Bronchial epithelial cell (primary cell): ENCODE results near the gene CST11. TPM values are rescaled to one million over a fixed set of nuclear protein-coding genes. Genes with fewer than 3 reads are reported as not detected.

Experiments used
- DNase-seq: peaks from one replicate; pipeline ENCODE4 v3.0.0-alpha.2; 2010; ENCODE audit warnings: low read depth
- FAIRE-seq: peaks from 2 replicates; lab custom pipeline; 2011; peaks lifted over from hg19 to GRCh38; lab: Jason Lieb, UNC
- H3K27me3 ChIP-seq: 2 replicates; pipeline ENCODE4 v1.5.1; 2011; ENCODE audit warnings: low read length; ENCODE audit not compliant: control insufficient read depth, insufficient read depth
- H3K36me3 ChIP-seq: 2 replicates; pipeline ENCODE4 v1.5.1; 2011; ENCODE audit warnings: low read length; ENCODE audit not compliant: control insufficient read depth, insufficient read depth
- H3K4me3 ChIP-seq: 2 replicates; pipeline ENCODE4 v1.5.1; 2011; ENCODE audit warnings: mild to moderate bottlenecking, low read depth, low read length, control low read depth
- CTCF ChIP-seq: IDR thresholded peaks from 2 replicates; pipeline ENCODE4 v1.5.1; 2011; ENCODE audit warnings: mild to moderate bottlenecking, moderate library complexity, low read length, control low read depth, inconsistent platforms; ENCODE audit not compliant: insufficient read depth, severe bottlenecking
- total RNA-seq: library from RNA; depleted of rRNA; stranded (reverse); fragments of >200 nt; gene quantifications from 2 replicates; pipeline ENCODE4 v1.2.1, GENCODE V29; 2014

The CST11 gene
- total RNA-seq, 1 donor from 2014 or later, result not detected

- FAIRE-seq (peak; percentile 97), DNase-seq (peak; percentile 85)
- no peak for TF ChIP-seq CTCF
- H3K36me3 ChIP-seq, result peaks cover 5% of the 10 kb centered on the region
- no peaks in the 10 kb centered on the region for H3K27me3 ChIP-seq
- H3K4me3 ChIP-seq, result no peak overlapping the region
Observed at GRCh38 chr20:23404196-23404595, 48.5 kb downstream of the CST11 start.

GRCh38 chr20:23403751-23404150 lies 48.9 kb downstream of the CST11 start:
- no peak overlapping the region for H3K4me3 ChIP-seq
- H3K27me3 ChIP-seq, result no peaks in the 10 kb centered on the region
- DNase-seq, result no peak
- no peak for TF ChIP-seq CTCF
- FAIRE-seq, result peak; percentile 23
- H3K36me3 ChIP-seq, result peaks cover 5% of the 10 kb centered on the region

GRCh38 chr20:23401051-23401450 lies 51.6 kb downstream of the CST11 start:
- peaks cover 7% of the 10 kb centered on the region for H3K36me3 ChIP-seq
- TF ChIP-seq CTCF, result no peak
- no peak for FAIRE-seq

More at GRCh38 chr20:23401051-23401450, 51.6 kb downstream of the CST11 start:
- H3K27me3 ChIP-seq, result no peaks in the 10 kb centered on the region
- DNase-seq, result no peak
- H3K4me3 ChIP-seq, result no peak overlapping the region

Other genes starting within 250 kb of the CST11 start
- 38.5 and 61.9 TPM in 2 replicates for gene NXT1, start 102.1 kb downstream of the CST11 start, total RNA-seq
- 16.6 and 28.0 TPM in 2 replicates for gene GZF1, start 90.7 kb downstream of the CST11 start, total RNA-seq
- 9.9 and 10.8 TPM in 2 replicates for gene NAPB, start 31.4 kb downstream of the CST11 start, total RNA-seq
- gene CSTL1, start 13.2 kb downstream of the CST11 start, total RNA-seq, result not detected in 2 replicates
- gene CST8, start 38.2 kb upstream of the CST11 start, total RNA-seq, result not detected in 2 replicates
- not detected in 2 replicates for gene CST9L, start 115.6 kb upstream of the CST11 start, total RNA-seq
- not detected in 2 replicates for gene CST9, start 153.0 kb upstream of the CST11 start, total RNA-seq
- gene CST3, start 185.1 kb upstream of the CST11 start, total RNA-seq, result 82.7 and 124 TPM in 2 replicates
- not detected in 2 replicates for gene CST4, start 236.2 kb upstream of the CST11 start, total RNA-seq